Activated effector memory CD4-positive, alpha-beta T cell treated with Interleukin-2 at 50 U/mL for 16 hours (primary cell): ENCODE measurements around the gene RGS1.

Experiments
- DNase-seq: peaks from one replicate; pipeline ENCODE4 v3.0.0-alpha.2; 2020

Gene RGS1

GRCh38 chr1:192627901-192628300, 52.3 kb downstream of the RGS1 start:
- no peak for DNase-seq

DNA sequence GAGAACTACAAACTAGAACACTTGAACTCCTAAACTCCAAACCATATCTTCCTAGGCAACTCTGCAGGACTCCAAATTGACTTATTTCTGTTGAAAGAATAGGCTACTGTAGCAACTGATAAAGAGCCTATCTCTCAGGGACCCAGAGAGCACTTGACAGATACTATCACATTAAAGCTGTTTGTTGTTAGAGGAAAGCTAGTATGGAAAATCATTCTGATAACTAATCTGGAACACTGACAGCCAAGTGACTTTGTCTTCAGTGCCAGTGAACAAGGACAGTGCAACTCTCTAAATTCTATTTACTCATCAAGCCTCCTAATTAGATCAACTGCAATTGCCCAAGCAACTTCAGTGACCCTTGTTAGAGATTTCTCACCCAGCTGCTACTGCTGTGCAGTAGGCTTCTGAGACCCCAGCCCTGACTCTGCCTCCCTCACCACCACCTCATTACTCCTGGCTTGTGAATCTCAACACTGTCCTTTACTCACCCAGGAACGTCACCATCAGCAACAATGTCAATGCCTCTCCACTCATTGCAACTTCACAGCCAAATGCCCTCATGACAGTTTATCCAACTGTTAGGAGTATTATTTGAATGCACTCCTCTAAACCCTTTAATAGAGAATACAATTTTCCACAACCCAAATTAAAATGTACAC, 53.0 kb downstream of the RGS1 start:
- no peak for DNase-seq

DNA sequence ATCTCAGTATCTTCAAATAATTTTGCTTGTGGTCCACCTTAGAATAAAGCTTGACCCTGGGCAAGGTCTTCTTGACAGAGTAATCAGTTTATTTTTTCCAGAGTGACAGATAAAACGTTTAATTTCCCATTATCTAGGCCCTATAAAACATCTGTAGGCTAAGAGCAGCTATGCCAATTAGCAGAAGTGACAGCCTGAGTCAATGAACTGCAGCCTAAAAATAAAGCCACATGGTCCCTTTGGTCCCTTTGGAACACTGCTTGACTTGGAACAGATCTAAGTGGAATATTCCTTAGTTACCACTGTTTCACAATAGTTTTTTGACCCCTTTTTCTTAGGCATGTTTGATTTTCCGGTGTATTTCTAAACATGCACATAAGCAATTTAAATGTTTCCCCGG, 54.0 kb downstream of the RGS1 start:
- no peak for DNase-seq
